ENCODE results near the gene RALGPS1.

DNA sequence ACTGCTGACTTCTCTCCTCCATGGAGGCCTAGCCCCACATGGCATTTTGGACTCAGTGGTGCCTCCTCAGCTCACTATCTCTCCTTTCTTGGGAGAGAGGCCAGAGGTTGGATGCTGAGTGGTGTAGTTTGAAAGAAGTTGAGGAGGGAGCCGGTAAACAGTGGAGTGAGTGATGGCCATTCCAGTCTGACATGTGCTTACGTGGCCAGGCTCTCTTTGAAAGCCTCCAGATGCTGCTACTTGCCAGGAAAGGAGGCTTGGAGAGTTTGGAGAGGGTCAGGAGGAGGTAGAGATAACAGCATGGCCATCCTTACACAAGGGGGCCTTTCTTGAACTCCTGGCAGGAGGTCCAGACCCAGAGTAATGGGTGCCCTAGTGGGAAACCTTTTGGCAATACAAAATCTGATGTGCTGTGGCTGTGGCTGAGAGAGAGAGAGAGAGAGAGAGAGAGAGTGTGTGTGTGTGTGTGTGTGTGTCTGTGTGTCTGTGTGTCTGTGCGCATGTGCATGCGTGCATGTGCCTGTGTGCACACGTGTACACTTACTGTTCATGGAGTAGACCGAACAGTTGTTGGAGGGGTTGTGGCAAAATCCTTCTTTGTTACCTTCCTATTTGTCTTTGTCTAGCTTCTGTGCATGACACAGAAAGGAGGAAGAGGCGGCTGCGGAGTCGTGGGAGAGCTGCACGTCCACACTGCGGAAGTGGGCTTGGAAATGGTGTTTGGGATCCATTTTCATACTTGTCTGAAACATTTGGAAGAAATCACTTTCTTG lies 37.8 kb downstream of the RALGPS1 start:
- TF ChIP-seq JUND (CRISPR knock-in tag; IDR thresholded peaks at IDR 0.05) (no peak), CEBPB (IDR thresholded peaks at IDR 0.05; ENCODE audit: borderline replicate concordance, low read depth, low read length) (no peak), HOXA9 (CRISPR knock-in tag; IDR thresholded peaks at IDR 0.05; ENCODE audit: borderline replicate concordance) (no peak), BORCS8-MEF2B (CRISPR knock-in tag; IDR thresholded peaks at IDR 0.05) (no peak), EP300 (IDR thresholded peaks at IDR 0.05; ENCODE audit: low read depth in 2 of 2, low read length in 2 of 2) (no peak), EP300 (CRISPR knock-in tag; IDR thresholded peaks at IDR 0.05; ENCODE audit: borderline replicate concordance) (no peak), ZNF17 (CRISPR knock-in tag; IDR thresholded peaks at IDR 0.05) (no peak), ZSCAN30 (CRISPR knock-in tag; IDR thresholded peaks at IDR 0.05) (no peak), SP5 (CRISPR knock-in tag; IDR thresholded peaks at IDR 0.05; ENCODE audit: borderline replicate concordance, low read depth) (no peak)
- TF ChIP-seq, protein P1, sequence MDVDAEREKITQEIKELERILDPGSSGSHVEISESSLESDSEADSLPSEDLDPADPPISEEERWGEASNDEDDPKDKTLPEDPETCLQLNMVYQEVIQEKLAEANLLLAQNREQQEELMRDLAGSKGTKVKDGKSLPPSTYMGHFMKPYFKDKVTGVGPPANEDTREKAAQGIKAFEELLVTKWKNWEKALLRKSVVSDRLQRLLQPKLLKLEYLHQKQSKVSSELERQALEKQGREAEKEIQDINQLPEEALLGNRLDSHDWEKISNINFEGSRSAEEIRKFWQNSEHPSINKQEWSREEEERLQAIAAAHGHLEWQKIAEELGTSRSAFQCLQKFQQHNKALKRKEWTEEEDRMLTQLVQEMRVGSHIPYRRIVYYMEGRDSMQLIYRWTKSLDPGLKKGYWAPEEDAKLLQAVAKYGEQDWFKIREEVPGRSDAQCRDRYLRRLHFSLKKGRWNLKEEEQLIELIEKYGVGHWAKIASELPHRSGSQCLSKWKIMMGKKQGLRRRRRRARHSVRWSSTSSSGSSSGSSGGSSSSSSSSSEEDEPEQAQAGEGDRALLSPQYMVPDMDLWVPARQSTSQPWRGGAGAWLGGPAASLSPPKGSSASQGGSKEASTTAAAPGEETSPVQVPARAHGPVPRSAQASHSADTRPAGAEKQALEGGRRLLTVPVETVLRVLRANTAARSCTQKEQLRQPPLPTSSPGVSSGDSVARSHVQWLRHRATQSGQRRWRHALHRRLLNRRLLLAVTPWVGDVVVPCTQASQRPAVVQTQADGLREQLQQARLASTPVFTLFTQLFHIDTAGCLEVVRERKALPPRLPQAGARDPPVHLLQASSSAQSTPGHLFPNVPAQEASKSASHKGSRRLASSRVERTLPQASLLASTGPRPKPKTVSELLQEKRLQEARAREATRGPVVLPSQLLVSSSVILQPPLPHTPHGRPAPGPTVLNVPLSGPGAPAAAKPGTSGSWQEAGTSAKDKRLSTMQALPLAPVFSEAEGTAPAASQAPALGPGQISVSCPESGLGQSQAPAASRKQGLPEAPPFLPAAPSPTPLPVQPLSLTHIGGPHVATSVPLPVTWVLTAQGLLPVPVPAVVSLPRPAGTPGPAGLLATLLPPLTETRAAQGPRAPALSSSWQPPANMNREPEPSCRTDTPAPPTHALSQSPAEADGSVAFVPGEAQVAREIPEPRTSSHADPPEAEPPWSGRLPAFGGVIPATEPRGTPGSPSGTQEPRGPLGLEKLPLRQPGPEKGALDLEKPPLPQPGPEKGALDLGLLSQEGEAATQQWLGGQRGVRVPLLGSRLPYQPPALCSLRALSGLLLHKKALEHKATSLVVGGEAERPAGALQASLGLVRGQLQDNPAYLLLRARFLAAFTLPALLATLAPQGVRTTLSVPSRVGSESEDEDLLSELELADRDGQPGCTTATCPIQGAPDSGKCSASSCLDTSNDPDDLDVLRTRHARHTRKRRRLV (CRISPR knock-in tag; IDR thresholded peaks at IDR 0.05): no peak
- TF ChIP-seq, protein P2, sequence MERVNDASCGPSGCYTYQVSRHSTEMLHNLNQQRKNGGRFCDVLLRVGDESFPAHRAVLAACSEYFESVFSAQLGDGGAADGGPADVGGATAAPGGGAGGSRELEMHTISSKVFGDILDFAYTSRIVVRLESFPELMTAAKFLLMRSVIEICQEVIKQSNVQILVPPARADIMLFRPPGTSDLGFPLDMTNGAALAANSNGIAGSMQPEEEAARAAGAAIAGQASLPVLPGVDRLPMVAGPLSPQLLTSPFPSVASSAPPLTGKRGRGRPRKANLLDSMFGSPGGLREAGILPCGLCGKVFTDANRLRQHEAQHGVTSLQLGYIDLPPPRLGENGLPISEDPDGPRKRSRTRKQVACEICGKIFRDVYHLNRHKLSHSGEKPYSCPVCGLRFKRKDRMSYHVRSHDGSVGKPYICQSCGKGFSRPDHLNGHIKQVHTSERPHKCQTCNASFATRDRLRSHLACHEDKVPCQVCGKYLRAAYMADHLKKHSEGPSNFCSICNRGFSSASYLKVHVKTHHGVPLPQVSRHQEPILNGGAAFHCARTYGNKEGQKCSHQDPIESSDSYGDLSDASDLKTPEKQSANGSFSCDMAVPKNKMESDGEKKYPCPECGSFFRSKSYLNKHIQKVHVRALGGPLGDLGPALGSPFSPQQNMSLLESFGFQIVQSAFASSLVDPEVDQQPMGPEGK (CRISPR knock-in tag; IDR thresholded peaks at IDR 0.05): no peak
- TF ChIP-seq, protein P3, sequence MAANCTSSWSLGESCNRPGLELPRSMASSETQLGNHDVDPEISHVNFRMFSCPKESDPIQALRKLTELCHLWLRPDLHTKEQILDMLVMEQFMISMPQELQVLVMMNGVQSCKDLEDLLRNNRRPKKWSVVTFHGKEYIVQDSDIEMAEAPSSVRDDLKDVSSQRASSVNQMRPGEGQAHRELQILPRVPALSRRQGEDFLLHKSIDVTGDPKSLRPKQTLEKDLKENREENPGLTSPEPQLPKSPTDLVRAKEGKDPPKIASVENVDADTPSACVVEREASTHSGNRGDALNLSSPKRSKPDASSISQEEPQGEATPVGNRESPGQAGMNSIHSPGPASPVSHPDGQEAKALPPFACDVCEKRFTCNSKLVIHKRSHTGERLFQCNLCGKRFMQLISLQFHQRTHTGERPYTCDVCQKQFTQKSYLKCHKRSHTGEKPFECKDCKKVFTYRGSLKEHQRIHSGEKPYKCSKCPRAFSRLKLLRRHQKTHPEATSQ (CRISPR knock-in tag; IDR thresholded peaks at IDR 0.05; ENCODE audit: borderline replicate concordance): no peak

All from HepG2 (cell line).